ENCODE measurements around the gene FRMD7. TPM values are rescaled to one million over a fixed set of nuclear protein-coding genes. Genes with fewer than 3 reads are reported as not detected.

FRMD7 gene
- total RNA-seq, 1 experiment from 2014 or later: not detected

DNA sequence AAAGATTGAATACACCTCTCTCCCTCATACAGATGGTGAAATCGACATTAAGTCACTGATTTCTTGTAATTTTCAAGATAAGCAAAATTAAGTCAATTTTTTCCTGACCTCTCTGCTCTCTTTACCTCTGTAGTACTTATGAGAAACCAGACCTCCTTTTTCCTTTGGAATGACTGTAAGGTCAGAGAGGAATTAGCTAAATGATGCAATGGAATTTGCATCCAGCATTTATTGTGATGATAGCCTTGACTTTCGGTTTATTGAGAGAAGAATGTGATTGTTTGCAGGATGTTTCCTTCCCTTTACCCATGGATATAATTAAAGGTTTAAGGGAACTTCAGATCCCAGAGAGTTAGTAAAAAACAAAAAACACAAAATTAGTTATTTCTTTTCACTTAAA lies 82.4 kb downstream of the FRMD7 start:
- DNase-seq: no peak

More for the DNA sequence above, 82.4 kb downstream of the FRMD7 start:
- Histone ChIP-seq H3K4me2 (ENCODE audit: insufficient read depth, insufficient read length, low read length) (no peak overlapping the region), H4K5ac (ENCODE audit: insufficient read length, low read depth, low read length) (no peak overlapping the region), H3K23ac (ENCODE audit: insufficient read length, low read depth, low read length) (no peak overlapping the region), H3T11ph (ENCODE audit: low read length) (no peak overlapping the region), H4K91ac (ENCODE audit: insufficient read length, low read depth, low read length) (no peak overlapping the region), H2AK5ac (ENCODE audit: insufficient read length, low read length) (no peak overlapping the region), H2BK120ac (ENCODE audit: low read depth, low read length, poor library complexity, severe bottlenecking) (no peak overlapping the region), H3K18ac (ENCODE audit: insufficient read length, low read depth, low read length) (no peak overlapping the region), H2BK15ac (ENCODE audit: low read depth, low read length) (no peak overlapping the region), H3K4ac (ENCODE audit: low read depth, low read length) (no peak overlapping the region), H4K8ac (replicated peaks; ENCODE audit: insufficient read length, low read depth, low read length) (no peak overlapping the region), H3K9ac (ENCODE audit: extremely low read depth, insufficient read length, low read length) (no peak overlapping the region), H3K79me1 (ENCODE audit: insufficient read depth, low read depth, low read length, poor library complexity, severe bottlenecking) (peaks cover 2% of the 10 kb centered on the region), H3K27me3 (ENCODE audit: insufficient read depth, low read length) (no peaks in the 10 kb centered on the region), H3K56ac (ENCODE audit: insufficient read length, low read depth, low read length) (no peak overlapping the region), H3K27ac (ENCODE audit: insufficient read length, low read depth, low read length) (peak overlapping the region; percentile 19), H2BK12ac (ENCODE audit: insufficient read length, low read depth, low read length) (no peak overlapping the region), H3K79me2 (ENCODE audit: insufficient read depth, low read length) (peaks cover 11% of the 10 kb centered on the region; the same call in 1 of the 2 replicates), H3K23me2 (ENCODE audit: insufficient read length, low read depth, low read length, poor library complexity, severe bottlenecking) (no peaks in the 10 kb centered on the region), H2AFZ (ENCODE audit: low read length) (no peak overlapping the region), H4K20me1 (ENCODE audit: control insufficient read depth, insufficient read depth, insufficient read length) (no peaks in the 10 kb centered on the region), H2BK5ac (ENCODE audit: insufficient read length, low read length) (no peak overlapping the region), H3K4me1 (ENCODE audit: insufficient read depth, low read length) (peaks cover 11% of the 10 kb centered on the region; the same call in 1 of the 2 replicates), H3K14ac (ENCODE audit: insufficient read depth, low read length) (no peak overlapping the region), H3K9me3 (ENCODE audit: control insufficient read depth, low read depth, low read length) (no peaks in the 10 kb centered on the region), H2BK20ac (ENCODE audit: low read depth, low read length, poor library complexity, severe bottlenecking) (no peak overlapping the region)
- no CpG with 5 or more reads among the region's 2 CpGs for WGBS (ENCODE audit: extremely low coverage, insufficient read length, low lambda C conversion rate)
- Mint-ChIP-seq H3K4me1 (peaks cover 52 to 57% of the 10 kb centered on the region in 2 experiments), H3K36me3 (ENCODE audit: insufficient read depth in 1 of 3, low read depth in 3 of 3) (peaks cover 0 to 2% (median 0%) of the 10 kb centered on the region in 3 experiments; a peak in 2 of 7 replicates), H3K4me3 (peak overlapping the region in 1 of 2 experiments; percentile 34; a peak in 1 of 5 replicates), H3K27me3 (ENCODE audit: low read depth) (no peaks in the 10 kb centered on the region), H3K27ac (peak overlapping the region; percentile 45 to 89 (median 57); a peak in 6 of 7 replicates), H3K9me3 (no peaks in the 10 kb centered on the region)
- TF ChIP-seq, protein P1, sequence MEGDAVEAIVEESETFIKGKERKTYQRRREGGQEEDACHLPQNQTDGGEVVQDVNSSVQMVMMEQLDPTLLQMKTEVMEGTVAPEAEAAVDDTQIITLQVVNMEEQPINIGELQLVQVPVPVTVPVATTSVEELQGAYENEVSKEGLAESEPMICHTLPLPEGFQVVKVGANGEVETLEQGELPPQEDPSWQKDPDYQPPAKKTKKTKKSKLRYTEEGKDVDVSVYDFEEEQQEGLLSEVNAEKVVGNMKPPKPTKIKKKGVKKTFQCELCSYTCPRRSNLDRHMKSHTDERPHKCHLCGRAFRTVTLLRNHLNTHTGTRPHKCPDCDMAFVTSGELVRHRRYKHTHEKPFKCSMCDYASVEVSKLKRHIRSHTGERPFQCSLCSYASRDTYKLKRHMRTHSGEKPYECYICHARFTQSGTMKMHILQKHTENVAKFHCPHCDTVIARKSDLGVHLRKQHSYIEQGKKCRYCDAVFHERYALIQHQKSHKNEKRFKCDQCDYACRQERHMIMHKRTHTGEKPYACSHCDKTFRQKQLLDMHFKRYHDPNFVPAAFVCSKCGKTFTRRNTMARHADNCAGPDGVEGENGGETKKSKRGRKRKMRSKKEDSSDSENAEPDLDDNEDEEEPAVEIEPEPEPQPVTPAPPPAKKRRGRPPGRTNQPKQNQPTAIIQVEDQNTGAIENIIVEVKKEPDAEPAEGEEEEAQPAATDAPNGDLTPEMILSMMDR (conservative IDR thresholded peaks at IDR 0.05): no peak
